Brain microvascular endothelial cell (primary cell): ENCODE results near the gene NFIX.

Experiments
- DNase-seq: peaks from one replicate; pipeline ENCODE4 v3.0.0-alpha.2; 2020
- H3K27ac ChIP-seq: fragments of 250-450 bp; sonication (Bioruptor Pico); 2 replicates; pipeline ENCODE4 v1.5.1; 2020; ENCODE audit warnings: mild to moderate bottlenecking, moderate library complexity
- H3K27me3 ChIP-seq: fragments of 250-450 bp; sonication (Bioruptor Pico); replicated peaks from 2 replicates; pipeline ENCODE4 v1.5.1; 2020; ENCODE audit warnings: mild to moderate bottlenecking
- H3K36me3 ChIP-seq: fragments of 250-450 bp; sonication (Bioruptor Pico); replicated peaks from 2 replicates; pipeline ENCODE4 v1.5.1; 2020; ENCODE audit warnings: mild to moderate bottlenecking
- H3K4me3 ChIP-seq: 2 replicates; pipeline ENCODE4 v1.5.1; 2011; ENCODE audit warnings: low read depth, mild to moderate bottlenecking, control low read depth, low read length, moderate library complexity
- in situ Hi-C: cut with HindIII; loops from 2 replicates; pipeline ENCODE4 v1.10.0; 2017; ENCODE audit warnings: low sequenced_read_pairs, low pct_ligation_motif_present
- TF ChIP-seq, protein P1 (sequence below): IDR thresholded peaks from 2 replicates; pipeline ENCODE4 v1.5.1; 2011; ENCODE audit warnings: low read depth, mild to moderate bottlenecking, moderate library complexity, low read length, control low read depth, inconsistent platforms; ENCODE audit errors: missing control alignments

Gene NFIX

GRCh38 chr19:13095934-13096927 lies 101.0 kb downstream of the NFIX start:
- Histone ChIP-seq H3K27ac (no peak overlapping the region), H3K27me3 (no peaks in the 10 kb centered on the region), H3K36me3 (no peaks in the 10 kb centered on the region), H3K4me3 (no peak overlapping the region)
- in situ Hi-C loops, result no loop called here
- TF ChIP-seq, protein P1, sequence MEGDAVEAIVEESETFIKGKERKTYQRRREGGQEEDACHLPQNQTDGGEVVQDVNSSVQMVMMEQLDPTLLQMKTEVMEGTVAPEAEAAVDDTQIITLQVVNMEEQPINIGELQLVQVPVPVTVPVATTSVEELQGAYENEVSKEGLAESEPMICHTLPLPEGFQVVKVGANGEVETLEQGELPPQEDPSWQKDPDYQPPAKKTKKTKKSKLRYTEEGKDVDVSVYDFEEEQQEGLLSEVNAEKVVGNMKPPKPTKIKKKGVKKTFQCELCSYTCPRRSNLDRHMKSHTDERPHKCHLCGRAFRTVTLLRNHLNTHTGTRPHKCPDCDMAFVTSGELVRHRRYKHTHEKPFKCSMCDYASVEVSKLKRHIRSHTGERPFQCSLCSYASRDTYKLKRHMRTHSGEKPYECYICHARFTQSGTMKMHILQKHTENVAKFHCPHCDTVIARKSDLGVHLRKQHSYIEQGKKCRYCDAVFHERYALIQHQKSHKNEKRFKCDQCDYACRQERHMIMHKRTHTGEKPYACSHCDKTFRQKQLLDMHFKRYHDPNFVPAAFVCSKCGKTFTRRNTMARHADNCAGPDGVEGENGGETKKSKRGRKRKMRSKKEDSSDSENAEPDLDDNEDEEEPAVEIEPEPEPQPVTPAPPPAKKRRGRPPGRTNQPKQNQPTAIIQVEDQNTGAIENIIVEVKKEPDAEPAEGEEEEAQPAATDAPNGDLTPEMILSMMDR, result peak; percentile 42
- DNase-seq, result no peak

GRCh38 chr19:13097033-13097462 lies 101.8 kb downstream of the NFIX start:
- in situ Hi-C loops, result no loop called here
- Histone ChIP-seq H3K36me3 (no peaks in the 10 kb centered on the region), H3K27me3 (no peaks in the 10 kb centered on the region), H3K4me3 (no peak overlapping the region), H3K27ac (no peak overlapping the region)
- TF ChIP-seq, protein P1, result no peak
- no peak for DNase-seq

DNA sequence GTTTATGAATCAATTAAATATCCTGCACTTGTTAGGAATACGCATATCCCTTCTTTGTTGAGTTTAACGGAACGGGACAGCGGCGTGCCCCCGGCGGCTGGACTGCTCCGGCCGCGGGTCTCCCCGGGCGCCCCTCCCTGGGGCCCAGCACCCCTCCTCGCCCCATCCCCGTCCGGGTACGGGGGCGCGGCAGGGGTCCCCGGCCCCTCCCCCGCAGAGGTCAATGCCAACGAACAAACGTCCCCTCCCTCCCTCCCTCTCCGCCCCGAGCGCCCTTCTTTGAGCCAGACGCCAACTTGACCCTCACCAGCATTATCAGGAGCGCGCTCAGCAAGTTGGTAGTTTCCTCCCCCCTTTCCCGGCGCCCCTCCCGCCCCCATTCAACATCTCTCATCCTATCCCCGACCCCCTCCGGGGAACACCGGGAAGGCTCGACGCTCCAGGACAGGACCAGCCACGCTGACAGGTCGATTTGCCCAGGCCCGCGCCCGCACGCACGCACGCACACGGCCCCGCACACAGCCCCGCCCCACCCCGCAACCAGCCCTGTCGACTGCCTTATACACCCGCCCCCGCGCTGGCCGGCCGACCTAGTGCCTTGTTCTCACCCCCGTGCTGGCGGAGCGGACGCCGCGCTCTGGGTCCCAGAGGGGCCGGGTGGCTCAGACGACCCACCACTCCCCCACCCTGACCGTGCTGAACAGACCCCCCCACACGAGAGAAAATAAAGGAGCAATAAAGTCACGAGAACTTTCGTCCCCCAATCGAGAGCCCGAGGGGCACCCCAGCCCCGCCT lies 102.4 kb downstream of the NFIX start:
- Histone ChIP-seq H3K36me3 (no peaks in the 10 kb centered on the region), H3K27me3 (no peaks in the 10 kb centered on the region), H3K4me3 (no peak overlapping the region), H3K27ac (no peak overlapping the region)
- TF ChIP-seq, protein P1, result no peak
- no peak for DNase-seq
- in situ Hi-C loops, result no loop called here

GRCh38 chr19:13098277-13099072 lies 103.2 kb downstream of the NFIX start:
- Histone ChIP-seq H3K4me3 (no peak overlapping the region), H3K36me3 (no peaks in the 10 kb centered on the region), H3K27ac (no peak overlapping the region), H3K27me3 (no peaks in the 10 kb centered on the region)
- in situ Hi-C loops, result no loop called here
- DNase-seq, result no peak
- TF ChIP-seq, protein P1, result no peak
